Sigmoid colon (tissue), 7 donors: ENCODE results near the gene ZFHX2. TPM values are rescaled to one million over a fixed set of nuclear protein-coding genes. Genes with fewer than 3 reads are reported as not detected.
"Not testable (repeated sequence)": the region's sequence is repeated elsewhere in the genome, so short reads cannot be mapped to it uniquely, and the experiment has no call there.

ENCODE experiments used
- DNase-seq: peaks from one replicate; pipeline ENCODE4 v3.0.0-alpha.2; 2019
- H3K27ac ChIP-seq, 4 donors: fragments of 200-600 bp; sonication (generic); one replicate each; pipeline ENCODE4 v1.5.1; 2016 to 2019; ENCODE audit warnings: mild to moderate bottlenecking in 1 of 4
- H3K27me3 ChIP-seq, 3 donors: fragments of 200-600 bp; sonication (generic); one replicate each; pipeline ENCODE4 v1.5.1; 2019; ENCODE audit warnings: mild to moderate bottlenecking in 1 of 3
- H3K36me3 ChIP-seq, 4 donors: fragments of 200-600 bp; sonication (generic); one replicate each; pipeline ENCODE4 v1.5.1; 2016 to 2019
- H3K4me1 ChIP-seq, 4 donors: fragments of 200-600 bp; sonication (generic); one replicate each; pipeline ENCODE4 v1.5.1; 2017 to 2019
- H3K4me3 ChIP-seq, 4 donors: fragments of 200-600 bp; sonication (generic); one replicate each; pipeline ENCODE4 v1.5.1; 2017 to 2019; ENCODE audit warnings: mild to moderate bottlenecking in 2 of 4, moderate library complexity in 1 of 4
- H3K9me3 ChIP-seq, 4 donors: fragments of 200-600 bp in 3 of 4; sonication (generic) in 3 of 4; one replicate each; pipeline versions ENCODE4 v1.5.1 to v1.6.1; 2013 to 2019
- CTCF ChIP-seq, 4 experiments: fragments of 450-650 bp in 3 of 4; fragments of 200-600 bp in 1 of 4; IDR thresholded peaks; one replicate each; pipeline ENCODE4 v1.5.1; 2016 to 2019; ENCODE audit warnings: antibody characterized with exemption in 4 of 4, mild to moderate bottlenecking in 3 of 4, moderate library complexity in 2 of 4
- EP300 ChIP-seq, 4 donors: sonication (generic); formaldehyde crosslinking; IDR thresholded peaks; one replicate each; pipeline ENCODE4 v1.6.1; 2017; ENCODE audit warnings: antibody characterized with exemption in 4 of 4
- POLR2A ChIP-seq, 2 donors: fragments of 450-650 bp; IDR thresholded peaks; one replicate each; pipeline ENCODE4 v1.6.1; 2016; ENCODE audit warnings: antibody characterized with exemption in 2 of 2, mild to moderate bottlenecking in 2 of 2, moderate library complexity in 2 of 2
- POLR2AphosphoS5 ChIP-seq, 4 donors: sonication (generic); formaldehyde crosslinking; IDR thresholded peaks; one replicate each; pipeline ENCODE4 v1.6.1; 2017; ENCODE audit warnings: antibody characterized with exemption in 4 of 4
- WGBS, 2 donors: extraction: QIAGEN DNeasy Blood & Tissue Kit; methylation state at CpG; one replicate each; pipeline ENCODE4 v1.1.7; 2013; 5-methylcytosine and 5-hydroxymethylcytosine counted together
- intact Hi-C: fragments of 100-400 bp; cut with DNase I; formaldehyde crosslinking; loops from one replicate; pipeline ENCODE4 v1.15.1; 2023
- polyA plus RNA-seq, 3 donors: library from polyadenylated mRNA; stranded (reverse); fragments of 200-250 nt; gene quantifications; one replicate each; pipeline ENCODE4 v1.2.3, GENCODE V29; 2013
- total RNA-seq, 4 donors: library from RNA; depleted of rRNA; stranded (reverse); fragments of >200 nt; gene quantifications; one replicate each; pipeline ENCODE4 v1.1.0, GENCODE V29; 2016
- donor health status: healthy with polysubstance abuse.
- donor health status: Bipolar disorder and iron deficiency.
- donor health status: healthy.

Gene ZFHX2
- total and polyA plus RNA-seq, 7 donors, result under 0.01 to 1.9 (median 0.56) TPM; not detected in 1

DNA sequence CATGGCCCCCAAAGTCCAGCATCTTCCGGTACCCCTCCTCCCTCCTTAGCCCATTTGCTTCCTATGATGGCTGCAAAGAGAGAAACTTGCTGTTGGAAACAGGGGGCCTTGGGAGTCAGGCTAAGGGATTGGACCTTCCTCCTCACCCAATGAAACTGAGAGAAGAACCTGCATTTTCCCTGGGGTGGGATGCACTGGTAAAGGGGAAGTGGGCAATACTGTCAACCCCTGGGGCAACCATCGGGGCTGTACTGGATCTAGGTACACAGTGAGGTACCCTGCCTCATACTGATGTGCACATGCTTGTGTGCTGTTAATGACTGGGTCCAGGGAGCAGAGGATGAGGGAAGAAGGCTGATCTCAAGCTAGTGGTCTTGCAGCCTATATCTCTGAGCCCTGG lies 38.0 kb upstream of the ZFHX2 start:
- H3K36me3 ChIP-seq, result no peaks in the 10 kb centered on the region
- H3K27ac ChIP-seq, result no peak overlapping the region
- no peak for TF ChIP-seq EP300 (IDR thresholded peaks at IDR 0.05)
- no peak for TF ChIP-seq POLR2AphosphoS5 (IDR thresholded peaks at IDR 0.05)
- WGBS, 2 donors, result 88 to 93% methylated on average over 2 of the region's 2 CpGs
- peaks cover 0 to 4% (median 0%) of the 10 kb centered on the region in 3 donors for H3K27me3 ChIP-seq
- intact Hi-C loops, result no loop called here
- DNase-seq, result peak; percentile 38
- H3K4me3 ChIP-seq, result no peak overlapping the region
- H3K4me1 ChIP-seq, result peaks cover 0 to 5% (median 0%) of the 10 kb centered on the region in 4 donors
- no peaks in the 10 kb centered on the region for H3K9me3 ChIP-seq

DNA sequence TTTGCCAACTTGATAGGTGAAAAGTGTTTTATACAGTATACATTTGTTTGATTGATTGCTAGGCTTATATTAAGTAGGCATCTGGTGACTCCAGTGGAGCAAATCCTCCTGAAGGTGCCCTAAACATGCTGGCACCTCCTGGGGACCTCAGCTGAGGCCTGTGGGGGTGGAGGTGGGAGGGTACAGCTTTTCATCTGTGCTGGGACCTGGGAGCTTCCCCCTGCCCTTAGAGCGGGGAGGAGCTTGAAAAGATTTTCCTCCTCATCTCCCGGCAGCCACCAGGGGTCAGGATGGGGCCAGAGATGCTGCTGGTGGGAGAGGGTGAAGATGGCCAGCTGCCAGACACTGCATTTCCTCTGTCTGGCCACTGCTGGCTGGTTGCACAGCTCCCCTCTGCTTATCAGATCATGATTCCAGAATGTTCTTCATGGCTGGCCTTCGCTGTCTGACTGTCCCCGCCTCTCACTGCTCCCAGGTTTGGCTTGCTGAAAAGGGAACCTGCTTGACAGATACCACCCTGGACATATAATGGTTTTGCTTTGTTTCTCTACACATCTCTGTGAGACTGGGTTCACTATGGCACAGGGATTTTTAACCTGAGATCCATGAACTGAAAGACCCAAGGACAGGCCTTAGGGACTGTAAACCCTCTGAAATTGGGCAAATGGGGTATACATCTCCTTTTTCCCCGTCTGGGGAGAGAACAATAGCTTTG lies 37.5 kb upstream of the ZFHX2 start:
- Histone ChIP-seq H3K27me3 (peaks cover 0 to 4% (median 0%) of the 10 kb centered on the region in 3 donors), H3K4me1 (peaks cover 0 to 5% (median 0%) of the 10 kb centered on the region in 4 donors), H3K27ac (no peak overlapping the region), H3K9me3 (no peaks in the 10 kb centered on the region), H3K4me3 (no peak overlapping the region), H3K36me3 (no peaks in the 10 kb centered on the region)
- peak; percentile 84 for DNase-seq
- 15 to 16% methylated on average over 5 of the region's 5 CpGs for WGBS, 2 donors
- TF ChIP-seq CTCF (IDR thresholded peaks at IDR 0.05) (peak; percentile 14 to 48 (median 36)), POLR2AphosphoS5 (IDR thresholded peaks at IDR 0.05) (no peak)
- intact Hi-C loops, result no loop called here

- intact Hi-C loops, H3K27ac ChIP-seq, H3K4me3 ChIP-seq, H3K36me3 ChIP-seq, H3K4me1 ChIP-seq, H3K9me3 ChIP-seq: not testable (repeated sequence)
- peaks cover 0 to 22% (median 0%) of the 10 kb centered on the region in 3 donors for H3K27me3 ChIP-seq
- WGBS, 2 donors, result 93% methylated on average over 25 of the region's 26 CpGs
- peak; percentile 30 for DNase-seq
These were observed 33.1 kb upstream of the ZFHX2 start for GRCh38 chr14:23584527-23585203.

GRCh38 chr14:23583761-23584526 lies 32.4 kb upstream of the ZFHX2 start:
- WGBS, 2 donors, result 78 to 86% methylated on average over 24 to 25 of the region's 25 CpGs
- not testable (repeated sequence) for H3K4me3 ChIP-seq

GRCh38 chr14:23582906-23583760 lies 31.6 kb upstream of the ZFHX2 start:
- H3K4me1 ChIP-seq, result peaks cover 0 to 10% (median 0%) of the 10 kb centered on the region in 4 donors
- H3K27me3 ChIP-seq, result peaks cover under 1 to 34% (median 11%) of the 10 kb centered on the region in 3 donors
- intact Hi-C loops, result no loop called here

More at GRCh38 chr14:23583761-23584526, 32.4 kb upstream of the ZFHX2 start:
- DNase-seq, result peak; percentile 34
- H3K4me1 ChIP-seq, H3K9me3 ChIP-seq, intact Hi-C loops, H3K36me3 ChIP-seq, H3K27ac ChIP-seq: not testable (repeated sequence)
- peaks cover 0 to 28% (median 3%) of the 10 kb centered on the region in 3 donors for H3K27me3 ChIP-seq

More at GRCh38 chr14:23582906-23583760, 31.6 kb upstream of the ZFHX2 start:
- TF ChIP-seq POLR2AphosphoS5 (IDR thresholded peaks at IDR 0.05), result no peak
- no peak for TF ChIP-seq EP300 (IDR thresholded peaks at IDR 0.05)
- no peak for TF ChIP-seq POLR2A (IDR thresholded peaks at IDR 0.05)
- TF ChIP-seq CTCF (IDR thresholded peaks at IDR 0.05), result no peak
- WGBS, 2 donors, result 85 to 89% methylated on average over 3 of the region's 3 CpGs
- no peak for DNase-seq
- Histone ChIP-seq H3K36me3 (no peaks in the 10 kb centered on the region), H3K9me3 (no peaks in the 10 kb centered on the region), H3K4me3 (no peak overlapping the region), H3K27ac (no peak overlapping the region)
